GM19240 (cell line): ENCODE data around the gene ZNF608.
A peak's percentile ranks its signal among the peaks of the same experiment; 100 is the strongest.

ENCODE experiments used
- DNase-seq: peaks from one replicate; pipeline ENCODE4 v3.0.0; 2011; ENCODE audit warnings: low spot score; ENCODE audit not compliant: insufficient read length

Gene ZNF608

GRCh38 chr5:124754206-124754927, 7.9 kb upstream of the ZNF608 start:
- no peak for DNase-seq

- no peak for DNase-seq
Measured at GRCh38 chr5:124752854-124753720, 6.6 kb upstream of the ZNF608 start.

GRCh38 chr5:124751031-124751430, 4.6 kb upstream of the ZNF608 start:
- DNase-seq: no peak

GRCh38 chr5:124748687-124749594, 2.5 kb upstream of the ZNF608 start:
- DNase-seq: peak; percentile 71

GRCh38 chr5:124747791-124748686, 1.6 kb upstream of the ZNF608 start:
- DNase-seq: no peak

GRCh38 chr5:124746916-124747790, 714 bp upstream of the ZNF608 start:
- no peak for DNase-seq

GRCh38 chr5:124745007-124745927, 1.2 kb downstream of the ZNF608 start:
- DNase-seq: no peak

- no peak for DNase-seq
Measured at GRCh38 chr5:124744170-124744971, 2.1 kb downstream of the ZNF608 start.

GRCh38 chr5:124743602-124744169, 2.8 kb downstream of the ZNF608 start:
- DNase-seq: no peak

- no peak for DNase-seq
Measured at GRCh38 chr5:124742983-124743601, 3.3 kb downstream of the ZNF608 start.

GRCh38 chr5:124742521-124742920, 3.9 kb downstream of the ZNF608 start:
- no peak for DNase-seq

- no peak for DNase-seq
Measured at GRCh38 chr5:124741711-124742496, 4.5 kb downstream of the ZNF608 start.

- DNase-seq: no peak
Measured at GRCh38 chr5:124740991-124741583, 5.4 kb downstream of the ZNF608 start.

- DNase-seq: no peak
Measured at GRCh38 chr5:124740071-124740470, 6.4 kb downstream of the ZNF608 start.

GRCh38 chr5:124739634-124740025, 6.8 kb downstream of the ZNF608 start:
- DNase-seq: no peak
